Measurements from ENCODE around the gene NEGR1. TPM values are rescaled to one million over a fixed set of nuclear protein-coding genes. Genes with fewer than 3 reads are reported as not detected.

NEGR1 gene
- total RNA-seq, 1 experiment from 2014 or later: 0.23 TPM

DNA sequence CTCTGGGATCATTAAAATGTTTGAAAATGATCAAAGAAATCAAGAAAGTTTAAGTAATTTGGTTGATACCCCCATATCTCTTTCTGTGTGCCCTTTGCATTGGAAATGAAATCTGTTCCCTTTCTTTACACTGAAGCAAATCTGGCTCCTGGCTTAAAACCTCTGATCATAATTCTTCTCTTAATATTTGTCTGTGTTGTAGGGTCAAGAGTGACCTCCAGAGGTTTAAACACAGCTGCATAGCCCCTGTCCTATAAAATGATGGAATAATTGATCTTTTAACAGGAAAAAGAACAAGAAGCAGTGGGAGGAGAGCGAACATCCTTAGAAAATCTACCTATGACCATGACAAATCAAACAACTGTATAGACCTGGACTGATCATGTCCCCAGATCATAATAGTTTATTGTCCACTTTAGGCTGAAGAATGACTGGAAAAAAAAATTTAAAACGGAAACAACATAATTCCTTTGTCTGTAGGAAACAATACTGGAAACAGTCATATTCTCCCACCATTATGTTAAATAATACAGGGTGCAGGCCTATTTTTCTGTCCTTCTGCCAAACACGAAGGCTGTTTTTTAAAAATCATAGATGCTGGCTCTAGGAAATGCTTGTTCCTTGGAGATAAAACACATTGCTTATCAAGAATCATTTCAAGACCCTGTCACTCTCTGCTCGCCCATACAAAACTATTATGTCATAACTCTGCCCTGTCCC is 184.3 kb downstream of the NEGR1 start:
- Histone ChIP-seq H3K4me3 (no peak overlapping the region), H3K9me3 (no peaks in the 10 kb centered on the region), H3K27me3 (no peaks in the 10 kb centered on the region), H3K36me3 (no peaks in the 10 kb centered on the region)
- no peak for DNase-seq

DNA sequence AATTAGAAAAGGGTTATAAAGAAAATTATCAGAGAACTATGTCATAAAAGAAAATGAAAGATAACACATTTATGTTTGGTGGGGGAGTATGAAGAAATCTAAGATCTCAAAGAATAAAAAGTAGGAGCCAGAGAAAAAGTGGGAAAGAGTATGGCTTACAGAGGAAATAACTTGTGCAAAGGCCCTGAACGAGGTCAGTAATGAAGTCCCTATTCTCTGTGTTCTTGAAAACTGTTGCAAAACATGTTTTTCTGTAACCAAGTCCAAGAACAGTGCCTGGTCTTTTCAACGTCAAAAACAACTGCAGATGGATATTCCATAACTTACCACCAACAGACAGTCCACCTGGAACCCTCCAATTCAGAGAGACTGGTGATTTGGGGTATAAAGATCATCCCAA is 188.1 kb downstream of the NEGR1 start:
- no peak overlapping the region for H3K4me3 ChIP-seq
- H3K27me3 ChIP-seq: no peaks in the 10 kb centered on the region
- H3K36me3 ChIP-seq: no peaks in the 10 kb centered on the region
- no peaks in the 10 kb centered on the region for H3K9me3 ChIP-seq
- no peak for DNase-seq

DNA sequence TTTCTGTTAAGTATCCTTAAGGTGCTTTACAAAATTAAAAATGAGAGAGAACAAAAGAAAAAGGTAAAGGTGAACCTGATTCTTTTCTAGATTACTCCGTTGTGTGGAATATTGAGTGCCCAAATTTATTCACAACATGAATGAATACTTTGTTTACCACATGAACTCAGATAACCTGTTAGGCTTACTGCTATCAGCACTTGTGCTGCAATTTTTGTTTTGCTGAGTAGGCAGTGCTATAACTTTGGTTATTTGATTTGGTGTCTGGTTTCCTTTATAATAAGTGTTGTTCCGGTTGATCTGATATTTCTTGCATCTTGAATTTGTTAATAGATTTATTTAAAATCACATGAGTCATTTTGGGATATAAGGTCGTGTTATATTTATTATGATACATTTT is 195.9 kb downstream of the NEGR1 start:
- no peaks in the 10 kb centered on the region for H3K9me3 ChIP-seq
- no peaks in the 10 kb centered on the region for H3K27me3 ChIP-seq
- no peak overlapping the region for H3K4me3 ChIP-seq
- DNase-seq: no peak
- no peaks in the 10 kb centered on the region for H3K36me3 ChIP-seq

- DNase-seq: no peak
- no peaks in the 10 kb centered on the region for H3K9me3 ChIP-seq
- no peaks in the 10 kb centered on the region for H3K27me3 ChIP-seq
- H3K4me3 ChIP-seq: no peak overlapping the region
- no peaks in the 10 kb centered on the region for H3K36me3 ChIP-seq
Measured at GRCh38 chr1:72075425-72075824, 206.9 kb downstream of the NEGR1 start.

- H3K9me3 ChIP-seq: no peaks in the 10 kb centered on the region
- H3K27me3 ChIP-seq: no peaks in the 10 kb centered on the region
- no peak for DNase-seq
Measured at GRCh38 chr1:72066431-72066830, 215.9 kb downstream of the NEGR1 start.

GRCh38 chr1:72064196-72065075 is 217.9 kb downstream of the NEGR1 start:
- no peak for DNase-seq
- Histone ChIP-seq H3K4me3 (no peak overlapping the region), H3K36me3 (no peaks in the 10 kb centered on the region), H3K27me3 (no peaks in the 10 kb centered on the region), H3K9me3 (no peaks in the 10 kb centered on the region)

More at GRCh38 chr1:72066431-72066830, 215.9 kb downstream of the NEGR1 start:
- H3K36me3 ChIP-seq: no peaks in the 10 kb centered on the region
- no peak overlapping the region for H3K4me3 ChIP-seq

GRCh38 chr1:72063364-72064044 is 218.8 kb downstream of the NEGR1 start:
- DNase-seq: no peak
- no peaks in the 10 kb centered on the region for H3K27me3 ChIP-seq
- H3K36me3 ChIP-seq: no peaks in the 10 kb centered on the region
- H3K4me3 ChIP-seq: no peak overlapping the region
- H3K9me3 ChIP-seq: no peaks in the 10 kb centered on the region

GRCh38 chr1:72062584-72062983 is 219.8 kb downstream of the NEGR1 start:
- no peaks in the 10 kb centered on the region for H3K9me3 ChIP-seq
- no peaks in the 10 kb centered on the region for H3K27me3 ChIP-seq
- DNase-seq: no peak

DNA sequence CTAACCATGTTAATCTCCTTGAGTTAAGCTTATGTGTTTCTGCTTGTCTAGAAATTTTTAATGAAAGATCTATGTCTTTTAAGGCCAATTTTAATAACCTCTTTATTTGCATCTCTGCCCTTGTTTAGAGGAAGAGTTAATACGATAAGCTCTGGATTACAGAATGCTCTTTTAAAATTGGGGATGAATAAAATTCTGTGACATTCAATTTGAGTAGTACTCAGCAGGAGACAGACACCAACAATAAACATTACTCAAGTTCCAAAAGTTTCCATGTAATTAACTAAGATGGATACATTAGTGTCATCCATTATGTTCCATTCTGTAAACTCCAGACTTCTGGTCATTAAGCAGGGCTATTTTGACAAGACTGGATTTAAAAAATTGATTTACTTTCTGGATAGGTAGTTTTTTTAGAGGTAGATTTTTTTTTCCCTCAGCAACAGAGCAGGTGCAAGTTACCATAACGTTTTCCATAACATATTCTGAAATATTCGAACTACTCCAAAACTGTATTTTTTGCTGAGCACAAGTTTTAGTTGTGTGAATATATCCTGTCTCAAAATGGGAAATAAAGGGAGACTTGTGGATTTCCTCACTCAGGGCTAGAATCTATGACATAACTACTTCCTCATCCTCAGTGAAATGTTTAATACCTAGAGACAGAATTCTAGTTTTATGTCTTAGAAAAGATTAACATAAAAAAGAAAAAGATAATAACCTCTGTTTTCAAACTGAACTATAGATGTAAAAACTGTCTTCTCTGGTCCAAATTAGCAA is 221.7 kb downstream of the NEGR1 start:
- Histone ChIP-seq H3K36me3 (no peaks in the 10 kb centered on the region), H3K4me3 (no peak overlapping the region), H3K9me3 (no peaks in the 10 kb centered on the region), H3K27me3 (no peaks in the 10 kb centered on the region)
- no peak for DNase-seq

More at GRCh38 chr1:72062584-72062983, 219.8 kb downstream of the NEGR1 start:
- no peak overlapping the region for H3K4me3 ChIP-seq
- H3K36me3 ChIP-seq: no peaks in the 10 kb centered on the region

DNA sequence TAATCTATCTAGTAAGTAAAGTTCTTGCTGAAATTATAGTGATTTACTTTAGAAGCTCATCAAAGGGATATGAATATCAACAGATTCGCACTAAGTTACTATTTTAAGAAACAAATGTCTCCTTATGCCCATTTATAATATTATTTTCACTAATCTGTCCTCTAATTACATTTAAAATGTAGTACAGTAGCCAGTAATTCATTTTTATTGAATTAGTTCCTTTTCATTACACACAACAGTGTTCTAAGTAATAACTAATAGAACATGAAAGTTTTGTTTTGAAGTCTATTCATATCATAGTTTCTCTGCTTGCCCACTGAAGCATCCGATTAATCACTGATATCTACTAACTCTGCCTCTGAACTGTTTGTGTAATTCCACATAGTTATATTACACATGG is 225.8 kb downstream of the NEGR1 start:
- no peaks in the 10 kb centered on the region for H3K9me3 ChIP-seq
- H3K4me3 ChIP-seq: no peak overlapping the region
- no peaks in the 10 kb centered on the region for H3K36me3 ChIP-seq
- DNase-seq: no peak
- H3K27me3 ChIP-seq: no peaks in the 10 kb centered on the region

GRCh38 chr1:72051538-72051937 is 230.8 kb downstream of the NEGR1 start:
- DNase-seq: no peak
- Histone ChIP-seq H3K4me3 (no peak overlapping the region), H3K27me3 (no peaks in the 10 kb centered on the region), H3K9me3 (no peaks in the 10 kb centered on the region), H3K36me3 (no peaks in the 10 kb centered on the region)

DNA sequence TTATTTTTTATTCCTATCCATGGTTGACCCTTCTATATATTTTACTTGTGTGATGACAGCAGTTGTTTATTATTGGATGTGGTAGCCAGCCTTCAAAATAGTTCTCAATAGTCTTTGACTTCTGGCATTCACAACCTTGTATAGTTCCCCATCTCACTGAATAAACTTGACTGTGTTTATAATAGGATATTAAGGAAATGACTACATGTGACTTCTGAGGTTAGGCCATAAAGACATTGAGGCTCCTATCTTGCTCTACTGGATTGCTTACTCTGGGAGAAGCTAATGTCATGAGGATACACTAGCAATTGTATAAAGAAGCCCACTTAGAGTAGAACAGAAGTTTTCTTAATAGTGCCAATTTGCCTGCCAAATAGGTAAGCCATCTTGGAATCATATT is 231.8 kb downstream of the NEGR1 start:
- Histone ChIP-seq H3K9me3 (no peaks in the 10 kb centered on the region), H3K36me3 (no peaks in the 10 kb centered on the region), H3K27me3 (no peaks in the 10 kb centered on the region), H3K4me3 (no peak overlapping the region)
- no peak for DNase-seq

DNA sequence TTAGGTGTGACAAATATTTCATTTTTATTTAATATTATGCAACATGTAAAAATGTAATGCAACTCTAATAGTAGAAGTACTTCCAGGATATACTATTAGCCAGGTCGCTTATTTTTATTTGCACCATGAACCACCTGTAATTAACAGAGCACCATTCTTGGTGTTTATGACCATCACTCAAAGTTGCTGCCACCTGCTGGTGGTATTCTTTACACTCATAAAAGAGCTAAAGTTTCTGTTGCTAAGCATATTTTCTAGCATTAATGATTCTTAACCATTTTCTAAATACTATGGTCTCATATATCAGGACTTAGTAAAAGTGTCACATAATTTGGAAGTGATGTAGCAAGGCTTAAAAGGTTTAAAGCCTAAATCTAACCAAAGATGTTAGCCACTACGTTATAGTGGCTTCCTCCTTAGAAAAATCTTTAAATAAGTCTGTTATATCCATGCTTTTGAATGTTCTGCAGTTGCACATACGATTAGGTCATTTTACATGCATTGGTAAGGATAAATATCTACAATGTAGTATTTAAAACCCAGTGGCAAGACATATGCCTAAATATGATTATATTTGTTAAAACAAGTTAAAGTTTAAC is 244.5 kb downstream of the NEGR1 start:
- H3K9me3 ChIP-seq: no peaks in the 10 kb centered on the region
- no peak overlapping the region for H3K4me3 ChIP-seq
- DNase-seq: peak; percentile 1
- H3K36me3 ChIP-seq: no peaks in the 10 kb centered on the region
- peaks cover 2% of the 10 kb centered on the region; the same call in 1 of the 2 replicates for H3K27me3 ChIP-seq

DNA sequence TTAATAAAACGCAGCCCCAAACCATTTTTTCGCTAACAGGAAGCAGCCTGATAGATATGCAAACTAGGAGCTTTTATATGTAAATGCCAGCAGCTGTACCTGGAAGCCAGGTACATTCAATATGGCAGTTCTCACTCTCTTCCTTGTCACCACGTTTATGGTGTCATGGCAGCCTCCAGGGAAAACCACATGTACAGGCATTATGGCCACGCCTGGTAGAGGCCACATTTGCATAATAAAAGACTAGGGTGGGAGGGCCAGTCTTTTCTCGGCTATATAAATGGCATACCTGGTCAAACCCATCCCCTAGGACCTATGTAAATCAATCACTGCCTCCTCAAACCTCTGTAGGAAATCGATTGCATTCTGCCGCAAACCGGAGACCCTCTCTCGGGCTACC is 247.5 kb downstream of the NEGR1 start:
- Histone ChIP-seq H3K4me3 (no peak overlapping the region), H3K9me3 (no peaks in the 10 kb centered on the region), H3K36me3 (no peaks in the 10 kb centered on the region), H3K27me3 (peaks cover 2% of the 10 kb centered on the region; the same call in 1 of the 2 replicates)
- no peak for DNase-seq

DNA sequence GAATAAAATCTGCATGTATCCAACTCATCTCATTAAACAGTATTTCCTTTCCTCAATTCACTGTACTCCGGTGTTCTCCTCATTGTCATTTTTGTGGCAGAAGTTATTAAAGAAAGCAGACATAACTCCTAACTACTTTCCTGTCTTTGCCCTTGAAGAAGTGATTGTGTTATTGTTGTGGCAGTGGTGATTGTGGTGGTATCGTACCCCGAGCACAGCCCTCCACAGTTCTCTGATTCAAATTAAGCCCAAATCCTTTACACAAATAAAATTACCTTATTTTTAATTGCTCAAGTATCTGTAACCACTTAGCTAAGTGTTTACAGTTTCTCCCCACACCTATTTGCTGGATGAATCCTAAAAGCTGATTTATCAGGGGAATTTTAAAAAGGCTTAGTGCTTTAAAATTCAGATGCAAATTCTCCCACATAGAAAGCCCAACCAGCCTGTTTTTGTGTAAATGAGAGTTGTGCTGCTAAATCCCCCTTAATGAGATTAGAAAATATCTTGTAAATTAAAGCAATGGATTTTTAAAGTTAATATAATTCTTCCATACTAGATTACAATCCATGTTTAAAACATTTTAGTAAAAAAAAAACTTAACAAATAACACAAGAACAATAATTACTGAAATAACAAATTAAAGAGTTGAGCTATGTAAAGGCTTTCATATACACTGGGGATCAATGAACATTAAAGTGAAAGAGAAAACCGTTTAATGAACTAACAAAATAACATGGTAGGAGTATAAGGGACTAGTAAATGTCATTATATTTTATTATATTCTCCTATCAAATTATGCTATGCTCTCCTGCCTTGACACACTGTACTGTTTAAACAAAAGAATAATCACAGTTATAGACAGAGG is 259.0 kb downstream of the NEGR1 start:
- Histone ChIP-seq H3K36me3 (no peaks in the 10 kb centered on the region), H3K27me3 (no peaks in the 10 kb centered on the region), H3K4me3 (no peak overlapping the region), H3K9me3 (no peaks in the 10 kb centered on the region)
- DNase-seq: no peak
